DOHH2 (cell line): ENCODE measurements around the gene HNRNPR.

Source experiments
- H3F3A ChIP-seq: fragments of 200-600 bp; sonication (generic), shearing (Covaris generic); 2 replicates; pipeline ENCODE4 v1.6.0; 2016; ENCODE audit warnings: antibody characterized with exemption, mild to moderate bottlenecking; ENCODE audit not compliant: control insufficient read depth, insufficient read depth
- H3K27ac ChIP-seq: fragments of 200-600 bp; sonication (generic); 2 replicates; pipeline ENCODE4 v1.5.1; 2014; ENCODE audit warnings: low read depth, mild to moderate bottlenecking, low read length, moderate library complexity
- H3K27me3 ChIP-seq: fragments of 200-600 bp; sonication (generic); 2 replicates; pipeline ENCODE4 v1.6.1; 2014; ENCODE audit warnings: mild to moderate bottlenecking, low read length, mixed read lengths; ENCODE audit not compliant: control insufficient read depth
- H3K36me3 ChIP-seq: fragments of 200-600 bp; sonication (generic); 2 replicates; pipeline ENCODE4 v1.6.1; 2014; ENCODE audit warnings: mild to moderate bottlenecking, low read length, moderate library complexity, mixed read lengths; ENCODE audit not compliant: control insufficient read depth
- H3K4me1 ChIP-seq: fragments of 200-600 bp; sonication (generic); 2 replicates; pipeline ENCODE4 v1.6.1; 2014; ENCODE audit warnings: mild to moderate bottlenecking, low read length, mixed read lengths; ENCODE audit not compliant: control insufficient read depth
- H3K4me2 ChIP-seq: fragments of 200-600 bp; sonication (generic); 2 replicates; pipeline ENCODE4 v1.6.0; 2014; ENCODE audit warnings: mild to moderate bottlenecking, low read length, moderate library complexity
- H3K4me3 ChIP-seq: fragments of 200-600 bp; sonication (generic); 2 replicates; pipeline ENCODE4 v1.5.1; 2014; ENCODE audit warnings: mild to moderate bottlenecking, low read length, mixed read lengths
- H3K79me2 ChIP-seq: fragments of 200-600 bp; sonication (generic); 2 replicates; pipeline ENCODE4 v1.6.1; 2014; ENCODE audit warnings: mild to moderate bottlenecking, low read length, mixed read lengths; ENCODE audit not compliant: control insufficient read depth
- H3K9me2 ChIP-seq: fragments of 200-600 bp; sonication (generic); replicated peaks from 2 replicates; pipeline ENCODE4 v1.6.1; 2014; ENCODE audit warnings: mild to moderate bottlenecking, low read length, mixed read lengths; ENCODE audit not compliant: control insufficient read depth
- H3K9me3 ChIP-seq: fragments of 200-600 bp; sonication (generic); 2 replicates; pipeline ENCODE4 v1.6.1; 2014; ENCODE audit warnings: antibody characterized with exemption, low read length, mixed read lengths; ENCODE audit not compliant: control insufficient read depth, insufficient read depth
- H4K20me1 ChIP-seq: fragments of 200-600 bp; sonication (generic); 2 replicates; pipeline ENCODE4 v1.6.0; 2014; ENCODE audit warnings: low read depth, mild to moderate bottlenecking, antibody characterized with exemption, low read length, moderate library complexity; ENCODE audit not compliant: control insufficient read depth, insufficient read depth
- EZH2phosphoT487 ChIP-seq: fragments of 200-600 bp; sonication (generic); IDR thresholded peaks from 2 replicates; pipeline ENCODE4 v1.6.1; 2017; ENCODE audit warnings: borderline replicate concordance, mild to moderate bottlenecking, antibody characterized with exemption, low read length, moderate library complexity, mixed read lengths
- TF ChIP-seq, protein P1 (sequence below): fragments of 200-600 bp; sonication (generic); IDR thresholded peaks from one replicate; pipeline ENCODE4 v1.5.1; 2014; ENCODE audit warnings: antibody characterized with exemption, mild to moderate bottlenecking, low read depth, low read length; ENCODE audit not compliant: poor library complexity, severe bottlenecking

Gene HNRNPR

DNA sequence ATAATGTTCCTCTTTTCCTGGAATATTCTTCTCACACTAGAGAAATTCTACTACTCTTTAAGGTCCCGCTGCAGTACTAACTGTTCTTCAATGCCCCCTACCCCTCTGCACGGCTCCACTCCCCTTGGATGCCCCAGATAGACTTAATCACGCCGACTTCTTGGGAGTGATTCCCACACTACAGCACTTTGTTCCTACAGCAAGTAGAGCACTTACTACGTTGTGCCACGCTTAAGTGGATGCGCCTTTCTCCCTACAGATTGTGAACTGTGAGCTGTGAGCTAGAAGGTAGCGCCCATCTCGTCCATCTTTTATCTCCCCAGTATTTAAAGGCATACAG, 23.3 kb upstream of the HNRNPR start:
- Histone ChIP-seq H3K4me2 (peak overlapping the region; percentile 82), H3K4me1 (peaks cover 32% of the 10 kb centered on the region), H3K27me3 (no peaks in the 10 kb centered on the region), H3K4me3 (peak overlapping the region; percentile 85), H3K9me2 (no peaks in the 10 kb centered on the region), H3K27ac (peak overlapping the region; percentile 31; the same call in 1 of the 2 replicates), H4K20me1 (no peaks in the 10 kb centered on the region), H3K9me3 (peaks cover 21% of the 10 kb centered on the region), H3F3A (no peaks in the 10 kb centered on the region), H3K79me2 (peaks cover 26% of the 10 kb centered on the region), H3K36me3 (peaks cover 33% of the 10 kb centered on the region)
- no peak for TF ChIP-seq EZH2phosphoT487
- TF ChIP-seq, protein P1, sequence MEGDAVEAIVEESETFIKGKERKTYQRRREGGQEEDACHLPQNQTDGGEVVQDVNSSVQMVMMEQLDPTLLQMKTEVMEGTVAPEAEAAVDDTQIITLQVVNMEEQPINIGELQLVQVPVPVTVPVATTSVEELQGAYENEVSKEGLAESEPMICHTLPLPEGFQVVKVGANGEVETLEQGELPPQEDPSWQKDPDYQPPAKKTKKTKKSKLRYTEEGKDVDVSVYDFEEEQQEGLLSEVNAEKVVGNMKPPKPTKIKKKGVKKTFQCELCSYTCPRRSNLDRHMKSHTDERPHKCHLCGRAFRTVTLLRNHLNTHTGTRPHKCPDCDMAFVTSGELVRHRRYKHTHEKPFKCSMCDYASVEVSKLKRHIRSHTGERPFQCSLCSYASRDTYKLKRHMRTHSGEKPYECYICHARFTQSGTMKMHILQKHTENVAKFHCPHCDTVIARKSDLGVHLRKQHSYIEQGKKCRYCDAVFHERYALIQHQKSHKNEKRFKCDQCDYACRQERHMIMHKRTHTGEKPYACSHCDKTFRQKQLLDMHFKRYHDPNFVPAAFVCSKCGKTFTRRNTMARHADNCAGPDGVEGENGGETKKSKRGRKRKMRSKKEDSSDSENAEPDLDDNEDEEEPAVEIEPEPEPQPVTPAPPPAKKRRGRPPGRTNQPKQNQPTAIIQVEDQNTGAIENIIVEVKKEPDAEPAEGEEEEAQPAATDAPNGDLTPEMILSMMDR, result no peak

DNA sequence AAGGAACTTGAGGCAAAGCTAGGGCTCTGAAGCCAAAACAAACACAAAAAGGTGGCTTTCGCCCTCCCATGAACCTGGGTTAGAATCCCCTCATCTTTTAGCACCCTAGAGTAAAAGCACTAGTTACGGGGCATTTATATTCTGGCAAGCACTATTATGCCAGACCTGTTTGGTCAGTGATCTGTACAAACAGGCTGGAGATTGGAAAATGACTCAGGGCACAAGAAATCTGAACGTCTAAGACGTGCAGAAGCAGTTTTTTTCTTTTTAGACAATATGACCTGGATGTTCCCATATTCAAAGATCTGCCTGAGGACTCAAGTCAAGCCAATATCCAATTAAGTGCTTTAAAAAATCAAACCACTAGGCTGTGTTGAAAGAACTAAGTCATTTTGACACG, 22.5 kb upstream of the HNRNPR start:
- Histone ChIP-seq H3K79me2 (peaks cover 26% of the 10 kb centered on the region), H3K4me1 (peaks cover 32% of the 10 kb centered on the region), H3K4me3 (peak overlapping the region; percentile 85), H4K20me1 (no peaks in the 10 kb centered on the region), H3K27me3 (no peaks in the 10 kb centered on the region), H3K27ac (no peak overlapping the region), H3K9me2 (no peaks in the 10 kb centered on the region), H3K36me3 (peaks cover 42% of the 10 kb centered on the region), H3K4me2 (peak overlapping the region; percentile 82), H3F3A (no peaks in the 10 kb centered on the region), H3K9me3 (peaks cover 30% of the 10 kb centered on the region)
- TF ChIP-seq, protein P1, result no peak
- no peak for TF ChIP-seq EZH2phosphoT487

DNA sequence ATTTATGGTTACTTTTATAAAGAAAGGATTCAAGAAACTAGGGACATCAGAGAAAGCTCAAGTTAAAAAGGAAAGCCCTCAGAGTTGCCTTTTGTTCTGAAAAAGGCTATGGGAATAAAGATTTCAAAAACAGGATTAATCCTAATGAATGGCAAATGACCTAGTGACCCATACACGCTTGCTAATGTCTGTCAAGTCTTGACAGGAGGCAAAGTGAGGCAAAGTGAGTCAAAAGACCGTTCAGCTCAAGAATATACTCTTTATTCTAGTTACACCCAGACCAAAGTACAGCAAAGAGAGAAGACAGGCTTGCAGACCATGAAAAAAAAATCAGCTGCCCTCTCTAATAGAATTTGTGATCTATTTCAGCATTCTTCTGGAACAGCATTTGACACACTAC, 22.1 kb upstream of the HNRNPR start:
- Histone ChIP-seq H4K20me1 (no peaks in the 10 kb centered on the region), H3K4me1 (peaks cover 32% of the 10 kb centered on the region), H3K79me2 (peaks cover 26% of the 10 kb centered on the region), H3K9me2 (no peaks in the 10 kb centered on the region), H3K27ac (no peak overlapping the region), H3K27me3 (no peaks in the 10 kb centered on the region), H3K9me3 (peaks cover 34% of the 10 kb centered on the region), H3K4me3 (no peak overlapping the region), H3K36me3 (peaks cover 46% of the 10 kb centered on the region), H3F3A (no peaks in the 10 kb centered on the region), H3K4me2 (peak overlapping the region; percentile 82; the same call in 1 of the 2 replicates)
- TF ChIP-seq, protein P1, result no peak
- no peak for TF ChIP-seq EZH2phosphoT487

DNA sequence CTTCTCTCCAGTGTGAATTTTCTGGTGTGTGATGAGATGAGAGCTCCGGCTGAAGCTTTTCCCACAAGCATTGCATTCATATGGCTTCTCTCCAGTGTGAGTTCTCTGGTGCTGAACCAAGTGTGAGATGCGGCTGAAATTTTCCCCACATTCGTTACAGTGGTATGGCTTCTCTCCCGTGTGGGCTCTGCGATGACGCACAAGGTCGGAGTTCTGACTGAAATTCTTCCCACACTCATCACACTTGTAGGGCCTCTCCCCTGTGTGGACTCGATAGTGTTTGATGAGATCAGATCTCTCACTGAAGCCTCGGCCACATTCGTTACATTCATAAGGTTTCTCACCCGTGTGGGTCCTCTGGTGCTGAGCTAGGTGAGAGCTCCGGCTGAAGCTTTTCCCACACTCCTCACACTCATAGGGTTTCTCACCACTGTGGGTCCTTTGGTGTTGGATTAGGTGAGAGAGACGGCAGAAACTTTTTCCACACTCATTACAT, 18.2 kb upstream of the HNRNPR start:
- Histone ChIP-seq H4K20me1 (no peaks in the 10 kb centered on the region), H3K27me3 (no peaks in the 10 kb centered on the region), H3K36me3 (peaks cover 63% of the 10 kb centered on the region), H3K4me1 (peaks cover 9% of the 10 kb centered on the region), H3K79me2 (peaks cover 2% of the 10 kb centered on the region), H3K9me2 (no peaks in the 10 kb centered on the region), H3K27ac (no peak overlapping the region), H3K4me3 (no peak overlapping the region), H3K4me2 (no peak overlapping the region), H3F3A (no peaks in the 10 kb centered on the region), H3K9me3 (peaks cover 51% of the 10 kb centered on the region)
- TF ChIP-seq EZH2phosphoT487, result no peak
- TF ChIP-seq, protein P1, result no peak
